Measurements from ENCODE around the gene BEX2.

Gene BEX2

DNA sequence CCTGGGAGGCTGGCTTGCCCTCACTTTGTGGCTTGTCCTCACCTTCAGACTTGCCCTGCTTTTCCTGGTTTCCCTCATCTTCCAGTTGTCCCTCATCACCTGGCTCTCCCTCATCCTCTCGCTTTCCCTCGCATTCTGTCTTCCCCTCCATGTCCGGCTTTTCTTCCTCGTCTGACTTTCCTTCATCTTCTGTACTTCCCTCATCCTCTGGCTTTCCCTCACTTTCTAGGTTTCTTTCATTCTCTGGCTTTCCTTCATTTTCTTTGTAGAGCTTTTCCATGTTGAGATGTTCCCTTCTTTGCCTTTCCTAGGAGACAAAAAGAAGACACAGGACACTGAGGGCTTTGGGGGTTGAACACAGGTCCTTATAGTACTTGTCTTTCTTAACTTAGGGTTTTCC is 36.5 kb downstream of the BEX2 start:
- no peak for DNase-seq (ENCODE audit: low read depth in 1 of 2, low spot score in 1 of 2)

All from activated CD4-positive, alpha-beta T cell treated with anti-CD3 and anti-CD28 coated beads, Interleukin-2, amount 50 U/mL, for 24 hours (primary cell).